ENCODE results near the gene NCR3LG1.

NCR3LG1 gene

DNA sequence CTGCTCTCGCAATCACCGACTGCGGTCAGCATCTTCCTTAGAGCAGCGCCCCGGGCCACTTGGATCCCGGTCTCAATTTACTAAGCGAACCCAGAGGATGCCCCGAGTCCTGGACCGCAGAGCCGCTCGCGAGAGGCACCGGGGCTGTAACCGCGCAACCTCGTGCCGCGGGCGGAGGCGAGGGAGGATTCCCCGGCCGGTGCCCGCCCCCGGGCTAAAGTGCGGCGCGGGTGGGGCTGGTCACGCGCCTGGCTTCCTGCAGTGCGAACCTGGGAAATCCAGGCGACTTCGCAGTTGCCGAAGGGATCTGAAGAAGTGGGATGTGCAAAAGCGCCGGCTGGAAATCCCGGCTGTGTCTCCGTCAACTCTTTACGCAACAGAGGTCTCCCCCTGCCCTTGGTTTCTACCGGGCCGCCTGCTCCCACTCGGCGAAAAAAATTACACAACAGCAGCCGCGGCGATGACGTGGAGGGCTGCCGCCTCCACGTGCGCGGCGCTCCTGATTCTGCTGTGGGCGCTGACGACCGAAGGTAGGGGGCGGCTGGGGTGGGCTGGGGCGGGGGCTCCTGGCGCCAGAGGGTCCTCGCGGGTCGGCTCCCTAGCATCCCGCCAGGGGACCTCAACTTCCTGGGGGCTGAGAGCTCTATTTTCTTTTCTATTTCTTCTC lies at the start of gene NCR3LG1:
Gene NCR3LG1, plus strand, starts transcription at position 291 of the 667 bp plus-strand sequence. Its CDS starts 170 bp downstream, at position 461.
- Histone ChIP-seq H3K27me3 (ENCODE audit: control insufficient read depth, low read length) (peaks cover 3% of the 10 kb centered on the region; the same call in 1 of the 2 replicates), H3K27ac (ENCODE audit: low read depth, low read length) (peak within 1 kb of the TSS; percentile 95), H3K4me1 (ENCODE audit: control insufficient read depth, low read length) (peaks cover 27% of the 10 kb centered on the region), H3K9me3 (ENCODE audit: control insufficient read depth, insufficient read depth, low read length) (no peaks in the 10 kb centered on the region), H3K4me3 (ENCODE audit: low read length) (peak within 1 kb of the TSS; percentile 77), H3K9me2 (replicated peaks; ENCODE audit: control insufficient read depth, low read length) (no peaks in the 10 kb centered on the region), H3F3A (ENCODE audit: control insufficient read depth, insufficient read depth) (peaks cover 23% of the 10 kb centered on the region), H3K36me3 (ENCODE audit: control insufficient read depth, low read length) (peaks cover 37% of the 10 kb centered on the region), H4K20me1 (ENCODE audit: control insufficient read depth, insufficient read depth, low read depth, low read length) (no peaks in the 10 kb centered on the region; the same call in 1 of the 2 replicates), H3K4me2 (ENCODE audit: low read length) (peak within 1 kb of the TSS; percentile 74), H3K79me2 (ENCODE audit: control insufficient read depth, low read length) (peaks cover 44% of the 10 kb centered on the region)
- TF ChIP-seq, protein P1, sequence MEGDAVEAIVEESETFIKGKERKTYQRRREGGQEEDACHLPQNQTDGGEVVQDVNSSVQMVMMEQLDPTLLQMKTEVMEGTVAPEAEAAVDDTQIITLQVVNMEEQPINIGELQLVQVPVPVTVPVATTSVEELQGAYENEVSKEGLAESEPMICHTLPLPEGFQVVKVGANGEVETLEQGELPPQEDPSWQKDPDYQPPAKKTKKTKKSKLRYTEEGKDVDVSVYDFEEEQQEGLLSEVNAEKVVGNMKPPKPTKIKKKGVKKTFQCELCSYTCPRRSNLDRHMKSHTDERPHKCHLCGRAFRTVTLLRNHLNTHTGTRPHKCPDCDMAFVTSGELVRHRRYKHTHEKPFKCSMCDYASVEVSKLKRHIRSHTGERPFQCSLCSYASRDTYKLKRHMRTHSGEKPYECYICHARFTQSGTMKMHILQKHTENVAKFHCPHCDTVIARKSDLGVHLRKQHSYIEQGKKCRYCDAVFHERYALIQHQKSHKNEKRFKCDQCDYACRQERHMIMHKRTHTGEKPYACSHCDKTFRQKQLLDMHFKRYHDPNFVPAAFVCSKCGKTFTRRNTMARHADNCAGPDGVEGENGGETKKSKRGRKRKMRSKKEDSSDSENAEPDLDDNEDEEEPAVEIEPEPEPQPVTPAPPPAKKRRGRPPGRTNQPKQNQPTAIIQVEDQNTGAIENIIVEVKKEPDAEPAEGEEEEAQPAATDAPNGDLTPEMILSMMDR (IDR thresholded peaks at IDR 0.05; ENCODE audit: low read depth, low read length, poor library complexity, severe bottlenecking): no peak
- no peak for TF ChIP-seq EZH2phosphoT487 (IDR thresholded peaks at IDR 0.05; ENCODE audit: borderline replicate concordance, low read length)

GRCh38 chr11:17313349-17314231 lies 38.0 kb upstream of the NCR3LG1 start:
- no peaks in the 10 kb centered on the region for H3K27me3 ChIP-seq (ENCODE audit: control insufficient read depth, low read length)
- no peaks in the 10 kb centered on the region for H3K9me3 ChIP-seq (ENCODE audit: control insufficient read depth, insufficient read depth, low read length)
- no peak overlapping the region for H3K27ac ChIP-seq (ENCODE audit: low read depth, low read length)
- no peak for TF ChIP-seq EZH2phosphoT487 (IDR thresholded peaks at IDR 0.05; ENCODE audit: borderline replicate concordance, low read length)
- TF ChIP-seq, protein P1 (IDR thresholded peaks at IDR 0.05; ENCODE audit: low read depth, low read length, poor library complexity, severe bottlenecking): no peak
- no peaks in the 10 kb centered on the region for H3K4me1 ChIP-seq (ENCODE audit: control insufficient read depth, low read length)
- no peaks in the 10 kb centered on the region for H3K36me3 ChIP-seq (ENCODE audit: control insufficient read depth, low read length)
- H3F3A ChIP-seq (ENCODE audit: control insufficient read depth, insufficient read depth): no peaks in the 10 kb centered on the region
- no peak overlapping the region for H3K4me3 ChIP-seq (ENCODE audit: low read length)
- no peaks in the 10 kb centered on the region for H3K79me2 ChIP-seq (ENCODE audit: control insufficient read depth, low read length)
- no peak overlapping the region for H3K4me2 ChIP-seq (ENCODE audit: low read length)
- no peaks in the 10 kb centered on the region for H3K9me2 ChIP-seq (replicated peaks; ENCODE audit: control insufficient read depth, low read length)
- no peaks in the 10 kb centered on the region for H4K20me1 ChIP-seq (ENCODE audit: control insufficient read depth, insufficient read depth, low read depth, low read length)

DNA sequence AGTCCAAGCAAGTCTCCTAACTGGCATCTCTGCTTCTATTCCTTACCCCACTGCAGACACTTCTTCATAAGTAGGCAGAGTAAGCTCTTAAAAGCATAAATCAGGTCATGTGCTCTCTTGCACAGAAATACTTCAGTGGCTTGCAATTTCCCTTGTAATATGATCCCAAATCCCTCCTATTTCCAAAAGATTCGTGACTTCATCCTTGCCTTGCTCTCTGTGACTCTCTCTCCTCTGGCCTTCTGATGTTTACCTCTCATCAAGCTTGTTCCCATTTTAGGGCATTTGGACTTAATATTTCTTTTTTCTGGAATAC lies 37.4 kb upstream of the NCR3LG1 start:
- H3F3A ChIP-seq (ENCODE audit: control insufficient read depth, insufficient read depth): no peaks in the 10 kb centered on the region
- no peak overlapping the region for H3K4me3 ChIP-seq (ENCODE audit: low read length)
- TF ChIP-seq, protein P1 (IDR thresholded peaks at IDR 0.05; ENCODE audit: low read depth, low read length, poor library complexity, severe bottlenecking): no peak
- no peak for TF ChIP-seq EZH2phosphoT487 (IDR thresholded peaks at IDR 0.05; ENCODE audit: borderline replicate concordance, low read length)
- H3K27ac ChIP-seq (ENCODE audit: low read depth, low read length): no peak overlapping the region
- no peak overlapping the region for H3K4me2 ChIP-seq (ENCODE audit: low read length)
- H3K4me1 ChIP-seq (ENCODE audit: control insufficient read depth, low read length): no peaks in the 10 kb centered on the region
- H3K27me3 ChIP-seq (ENCODE audit: control insufficient read depth, low read length): no peaks in the 10 kb centered on the region
- H3K9me2 ChIP-seq (replicated peaks; ENCODE audit: control insufficient read depth, low read length): no peaks in the 10 kb centered on the region
- H3K79me2 ChIP-seq (ENCODE audit: control insufficient read depth, low read length): no peaks in the 10 kb centered on the region
- H3K9me3 ChIP-seq (ENCODE audit: control insufficient read depth, insufficient read depth, low read length): no peaks in the 10 kb centered on the region
- no peaks in the 10 kb centered on the region for H3K36me3 ChIP-seq (ENCODE audit: control insufficient read depth, low read length)
- H4K20me1 ChIP-seq (ENCODE audit: control insufficient read depth, insufficient read depth, low read depth, low read length): no peaks in the 10 kb centered on the region
